GM21723 (cell line): ENCODE data around the gene CLEC3B.
A peak's percentile ranks its signal among the peaks of the same experiment; 100 is the strongest.
"Not testable (repeated sequence)": the region's sequence is repeated elsewhere in the genome, so short reads cannot be mapped to it uniquely, and the experiment has no call there.

Experiments
- ATAC-seq: cut with Tn5 transposase; IDR thresholded peaks from one replicate; pipeline ENCODE4 v1.9.1; 2021; ENCODE audit warnings: mild to moderate bottlenecking, moderate library complexity; ENCODE audit not compliant: unreplicated experiment

Gene CLEC3B

DNA sequence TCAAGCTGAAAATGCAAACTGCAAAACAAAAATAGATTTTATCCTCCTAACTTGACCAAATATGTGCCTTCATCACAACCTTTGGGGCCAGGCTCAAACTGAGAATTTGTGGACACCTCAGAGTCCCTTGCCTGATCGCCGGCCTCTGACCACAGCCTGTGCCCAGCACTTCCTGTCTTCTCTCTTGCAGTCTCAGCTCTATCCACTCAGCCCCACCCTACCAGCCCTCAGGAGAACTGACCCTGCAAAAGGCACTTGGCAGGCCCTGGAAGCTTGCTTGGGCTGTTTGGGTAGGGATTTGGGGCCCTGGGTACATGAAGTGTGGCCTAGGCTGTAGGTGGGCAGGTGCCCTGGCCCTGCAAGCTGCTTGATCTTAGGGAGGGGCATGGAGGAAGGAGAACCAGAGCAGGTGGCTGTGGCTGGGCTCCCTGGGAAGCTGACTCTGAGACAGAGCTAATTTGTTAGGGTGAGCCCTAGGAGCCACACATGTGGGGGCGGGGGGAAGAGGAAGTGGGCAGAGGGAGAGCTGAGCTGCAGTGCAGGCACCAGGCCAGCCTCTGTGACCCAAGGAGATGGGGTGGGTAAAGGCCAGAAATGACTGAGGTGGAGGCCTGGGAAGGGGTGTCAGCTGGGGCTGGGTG, 8.6 kb downstream of the CLEC3B start:
- peak; percentile 46 for ATAC-seq

DNA sequence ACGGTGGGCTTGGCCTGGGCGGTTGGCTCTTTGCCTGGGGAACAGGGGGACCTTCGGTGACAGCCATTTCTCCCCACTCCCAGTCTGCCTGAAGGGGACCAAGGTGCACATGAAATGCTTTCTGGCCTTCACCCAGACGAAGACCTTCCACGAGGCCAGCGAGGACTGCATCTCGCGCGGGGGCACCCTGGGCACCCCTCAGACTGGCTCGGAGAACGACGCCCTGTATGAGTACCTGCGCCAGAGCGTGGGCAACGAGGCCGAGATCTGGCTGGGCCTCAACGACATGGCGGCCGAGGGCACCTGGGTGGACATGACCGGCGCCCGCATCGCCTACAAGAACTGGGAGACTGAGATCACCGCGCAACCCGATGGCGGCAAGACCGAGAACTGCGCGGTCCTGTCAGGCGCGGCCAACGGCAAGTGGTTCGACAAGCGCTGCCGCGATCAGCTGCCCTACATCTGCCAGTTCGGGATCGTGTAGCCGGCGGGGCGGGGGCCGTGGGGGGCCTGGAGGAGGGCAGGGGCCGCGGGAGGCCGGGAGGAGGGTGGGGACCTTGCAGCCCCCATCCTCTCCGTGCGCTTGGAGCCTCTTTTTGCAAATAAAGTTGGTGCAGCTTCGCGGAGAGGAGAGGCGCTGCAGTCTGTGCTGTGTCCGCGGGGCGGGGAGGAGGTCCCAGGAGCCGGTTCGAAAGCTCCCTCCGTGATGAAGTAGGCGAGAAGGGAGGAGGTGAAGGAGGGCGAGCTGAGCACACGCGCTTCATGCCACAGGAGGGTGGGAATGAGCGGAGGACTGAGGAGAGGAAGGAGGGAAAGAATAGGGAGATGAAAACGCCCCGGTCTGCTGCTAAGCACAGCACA, 9.6 kb downstream of the CLEC3B start:
- ATAC-seq: no peak

- ATAC-seq: peak; percentile 69
Observed at GRCh38 chr3:45037720-45038455, 11.8 kb downstream of the CLEC3B start.

DNA sequence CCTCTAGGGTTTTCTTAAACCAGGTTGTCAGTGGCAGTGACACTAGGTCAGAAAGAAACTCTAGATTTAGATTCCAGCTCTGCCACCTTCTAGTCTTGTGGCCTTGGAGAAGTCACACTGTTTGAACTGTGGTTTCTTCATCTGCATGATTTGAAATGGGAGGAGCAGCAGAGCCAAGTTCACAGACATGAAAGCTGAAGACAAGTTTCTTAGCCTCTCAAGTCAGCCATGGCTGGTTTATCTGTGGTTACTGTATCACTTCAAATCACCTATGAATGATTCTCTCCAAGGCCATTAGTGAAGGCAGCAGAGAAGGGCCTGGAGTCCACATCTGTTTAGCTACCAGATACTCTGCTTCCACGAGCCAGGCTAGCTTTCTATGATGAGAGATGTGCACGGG, 15.6 kb downstream of the CLEC3B start:
- no peak for ATAC-seq

GRCh38 chr3:45042162-45042561, 16.1 kb downstream of the CLEC3B start:
- no peak for ATAC-seq

- ATAC-seq: no peak
Observed at GRCh38 chr3:45043728-45044299, 17.7 kb downstream of the CLEC3B start.

GRCh38 chr3:45048244-45048643, 22.1 kb downstream of the CLEC3B start:
- ATAC-seq: no peak

GRCh38 chr3:45049807-45050206, 23.7 kb downstream of the CLEC3B start:
- no peak for ATAC-seq

DNA sequence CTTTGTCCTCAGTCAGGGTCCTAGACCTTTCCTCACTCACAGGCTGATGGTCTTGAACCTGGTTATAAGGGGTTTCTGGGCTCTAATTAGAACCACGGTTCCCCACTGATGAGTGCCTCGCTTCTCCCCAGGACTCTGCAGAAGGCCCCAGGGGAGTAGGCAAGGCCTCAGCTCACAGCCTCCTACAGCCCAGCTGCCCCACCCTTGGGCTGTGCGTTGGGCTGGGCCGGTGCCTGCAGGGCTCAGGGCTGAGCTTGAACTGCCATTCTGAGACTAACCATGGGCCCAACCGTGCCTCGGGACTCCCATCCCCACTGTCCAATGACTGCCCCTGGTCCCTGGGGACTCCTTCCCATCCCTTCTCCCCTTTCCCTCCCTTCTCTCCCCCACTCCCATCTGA, 25.6 kb downstream of the CLEC3B start:
- ATAC-seq: no peak

DNA sequence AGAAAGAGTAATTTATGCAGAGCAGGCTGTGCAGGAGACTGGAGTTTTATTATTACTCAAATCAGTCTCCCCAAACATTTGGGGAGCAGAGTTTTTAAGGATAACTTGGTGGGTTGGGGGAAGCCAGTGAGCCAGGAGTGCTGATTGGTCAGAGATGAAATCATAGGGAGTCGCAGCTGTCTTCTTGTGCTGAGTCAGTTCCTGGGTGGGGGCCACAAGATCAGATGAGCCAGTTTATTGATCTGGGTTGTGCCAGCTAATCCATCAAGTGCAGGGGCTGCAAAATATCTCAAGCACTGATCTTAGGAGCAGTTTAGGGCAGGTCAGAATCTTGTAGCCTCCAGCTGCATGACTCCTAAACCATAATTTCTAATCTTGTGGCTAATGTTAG, 27.7 kb downstream of the CLEC3B start:
- not testable (repeated sequence) for ATAC-seq

DNA sequence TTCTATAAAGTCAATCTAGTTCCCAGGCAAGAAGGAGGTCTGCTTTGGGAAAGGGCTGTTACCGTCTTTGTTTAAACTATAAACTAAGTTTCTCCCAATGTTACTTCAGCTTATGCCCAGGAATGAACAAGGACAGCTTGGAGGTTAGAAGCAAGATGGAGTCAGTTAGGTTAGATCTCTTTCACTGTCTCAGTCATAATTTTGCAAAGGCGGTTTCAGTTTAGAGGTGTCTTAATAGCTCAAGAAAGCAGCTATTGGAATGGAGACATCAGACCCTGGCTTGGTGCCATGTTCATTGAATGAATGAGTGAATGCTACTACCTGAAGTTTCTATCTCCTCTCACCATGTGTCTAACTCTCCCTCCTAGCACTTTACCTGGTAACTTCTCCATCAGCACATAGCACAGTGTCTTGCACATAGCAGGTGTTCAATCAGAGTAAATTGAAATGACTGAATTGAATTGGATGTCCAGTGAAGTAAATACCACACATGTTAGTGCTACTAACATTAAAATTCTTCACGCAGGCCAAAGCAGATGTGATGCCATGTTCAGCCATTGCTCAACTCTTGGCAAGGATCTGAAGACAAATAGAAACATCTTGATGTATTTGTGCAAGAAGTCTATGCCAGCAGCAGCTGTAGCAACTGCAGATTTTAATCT, 28.2 kb downstream of the CLEC3B start:
- no peak for ATAC-seq

DNA sequence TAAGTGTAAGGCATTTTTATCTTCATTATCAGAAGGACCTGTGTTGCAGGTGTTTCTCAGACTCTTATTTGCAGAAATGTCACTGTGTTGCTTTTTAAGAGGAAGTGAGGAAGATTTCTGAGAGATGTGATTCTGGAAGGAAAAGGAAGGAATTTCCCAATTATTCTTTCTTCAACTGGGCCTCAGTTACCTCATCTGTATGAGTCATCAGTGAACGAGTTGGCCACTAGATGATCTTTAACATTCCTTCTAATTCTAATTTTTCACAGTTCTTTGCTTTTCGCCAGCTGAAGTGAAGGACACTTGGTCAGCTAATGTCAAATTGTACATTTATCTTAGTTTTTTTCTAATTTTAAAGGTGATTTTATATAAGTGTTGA, 28.9 kb downstream of the CLEC3B start:
- no peak for ATAC-seq

- ATAC-seq: no peak
Observed at GRCh38 chr3:45055411-45056143, 29.5 kb downstream of the CLEC3B start.

DNA sequence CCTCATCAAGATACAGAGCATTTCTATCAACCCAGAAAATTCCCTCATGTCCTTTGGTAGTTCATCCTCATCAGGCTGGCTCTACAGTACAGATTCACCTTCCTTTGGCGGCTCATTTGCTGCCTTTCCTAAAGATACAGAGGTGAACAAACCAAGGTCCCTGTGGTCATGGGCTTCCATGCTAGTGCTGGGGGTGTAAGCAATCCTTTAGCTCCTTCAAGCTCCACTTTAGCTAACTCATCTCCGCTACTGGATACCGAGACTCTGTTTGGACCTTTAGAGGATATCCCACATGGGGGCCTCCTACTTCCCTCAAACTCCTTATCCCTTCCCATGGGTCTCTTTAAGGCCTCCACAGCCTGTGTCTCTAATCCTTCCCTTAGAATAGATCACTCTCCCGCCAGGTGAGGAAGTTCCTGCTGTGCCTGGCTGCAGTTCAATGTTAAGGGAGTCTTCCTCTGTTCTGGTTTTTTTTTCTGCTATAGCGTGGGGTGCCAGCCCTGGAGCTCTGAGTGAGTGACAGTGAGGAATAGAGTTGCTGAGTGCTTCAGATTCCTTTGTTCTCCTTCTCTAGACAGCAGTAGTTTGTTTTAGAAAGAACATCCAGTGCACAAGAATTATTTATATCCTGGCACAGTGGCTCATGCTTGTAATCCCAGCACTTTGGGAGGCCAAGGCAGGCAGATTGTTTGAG, 30.7 kb downstream of the CLEC3B start:
- ATAC-seq: no peak

- ATAC-seq: no peak
Observed at GRCh38 chr3:45057557-45057956, 31.5 kb downstream of the CLEC3B start.

DNA sequence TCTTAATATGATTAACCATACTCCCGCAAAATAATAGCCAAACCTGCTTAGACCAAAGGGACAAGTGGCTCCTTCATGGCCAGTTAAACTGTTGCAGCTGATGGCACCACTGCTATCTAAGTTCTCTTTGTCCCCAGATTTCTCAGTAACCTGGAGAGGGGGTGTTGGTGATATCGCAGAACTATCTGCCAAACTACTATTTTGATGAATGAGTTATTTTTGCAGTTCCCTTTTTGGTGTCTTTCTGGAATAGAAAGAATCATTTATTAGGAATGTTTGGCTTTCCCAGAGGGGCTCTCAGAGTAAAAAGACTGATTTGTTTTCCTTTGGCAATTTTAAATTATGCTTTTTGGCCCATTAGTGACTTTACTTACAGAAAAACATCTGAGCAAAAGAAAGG, 33.0 kb downstream of the CLEC3B start:
- no peak for ATAC-seq

GRCh38 chr3:45060165-45060892, 34.2 kb downstream of the CLEC3B start:
- ATAC-seq: no peak

DNA sequence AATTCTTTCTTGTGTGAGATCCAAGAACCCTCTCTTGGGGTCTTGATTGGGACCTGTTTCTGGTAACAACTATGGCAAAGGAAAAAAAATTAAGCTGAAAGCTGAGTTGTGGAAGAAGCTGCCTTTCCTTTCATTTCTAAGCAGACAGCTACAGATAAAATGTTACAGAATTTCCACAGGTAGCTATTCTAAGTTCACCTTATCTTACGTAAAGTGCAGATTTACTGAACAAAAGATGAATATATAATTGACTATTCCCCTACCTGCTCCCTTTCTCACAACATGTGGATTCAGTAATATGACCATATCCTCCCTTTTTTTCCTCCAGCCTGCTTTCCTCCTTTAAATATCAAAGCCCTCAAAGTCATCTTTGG, 36.6 kb downstream of the CLEC3B start:
- ATAC-seq: no peak
